B cell (primary cell): ENCODE measurements around the gene ATP5MC3. TPM values are rescaled to one million over a fixed set of nuclear protein-coding genes. Genes with fewer than 3 reads are reported as not detected.

Source experiments
- ATAC-seq: fragments of 200-7000 bp; cut with Tn5 transposase; one replicate; pipeline ENCODE4 v1.10.0; 2021; ENCODE audit warnings: low read depth, mild to moderate bottlenecking, moderate number of reproducible peaks, moderate library complexity
- CTCF ChIA-PET: fragments of 350-600 bp; sonication (Branson Sonifier 250); formaldehyde crosslinking; loops from one replicate; lab custom pipeline; 2021; ENCODE audit warnings: antibody characterized with exemption, inconsistent platforms; lab: Charles Lee
- POLR2A ChIA-PET: fragments of 350-600 bp; sonication (Branson Sonifier 250); formaldehyde crosslinking; loops from one replicate; lab custom pipeline; 2021; ENCODE audit warnings: antibody characterized with exemption; lab: Charles Lee
- DNase-seq: peaks from one replicate; pipeline ENCODE4 v3.0.0; 2013
- H2AFZ ChIP-seq: 2 replicates; pipeline ENCODE4 v1.6.1; 2012; ENCODE audit warnings: mild to moderate bottlenecking, low read depth, low read length; ENCODE audit not compliant: insufficient read depth, poor library complexity, severe bottlenecking
- H3K27ac ChIP-seq, 2 donors: 1 replicate in 1 of 2; 2 replicates in 1 of 2; pipeline ENCODE4 v1.5.1; 2012 to 2013; ENCODE audit warnings: low read length in 2 of 2, mild to moderate bottlenecking in 2 of 2, moderate library complexity in 1 of 2
- H3K27me3 ChIP-seq, 4 experiments: fragments of 200-600 bp in 1 of 4; sonication (generic) in 1 of 4; replicated peaks in 1 of 4; 1 replicate in 2 of 4; 2 replicates in 2 of 4; pipeline versions ENCODE4 v1.6.1 to v1.7.0; 2013 to 2016; ENCODE audit warnings: low read length in 3 of 4, mild to moderate bottlenecking in 2 of 4, mixed read lengths in 1 of 4, moderate library complexity in 1 of 4; ENCODE audit not compliant: insufficient read depth in 4 of 4, control insufficient read depth in 3 of 4; ENCODE audit errors: control extremely low read depth in 1 of 4
- H3K36me3 ChIP-seq, 2 experiments: replicated peaks in 1 of 2; 1 replicate in 1 of 2; 2 replicates in 1 of 2; pipeline versions ENCODE4 v1.6.1 to v1.7.1; 2013; ENCODE audit warnings: low read length in 1 of 2; ENCODE audit not compliant: insufficient read depth in 2 of 2, control insufficient read depth in 1 of 2; ENCODE audit errors: control extremely low read depth in 1 of 2, extremely low read depth in 1 of 2
- H3K4me1 ChIP-seq, 2 donors: fragments of 200-600 bp in 1 of 2; sonication (generic) in 1 of 2; 1 replicate in 1 of 2; 2 replicates in 1 of 2; pipeline versions ENCODE4 v1.5.1 to v1.6.1; 2013 to 2017; ENCODE audit warnings: low read length in 2 of 2; ENCODE audit not compliant: control insufficient read depth in 2 of 2, insufficient read depth in 2 of 2
- H3K4me2 ChIP-seq: replicated peaks from 2 replicates; pipeline ENCODE3; 2012; ENCODE audit warnings: mild to moderate bottlenecking, low read depth, low read length; ENCODE audit not compliant: poor library complexity, severe bottlenecking
- H3K4me3 ChIP-seq, 5 experiments: fragments of 200-600 bp in 1 of 5; sonication (generic) in 1 of 5; 1 replicate in 3 of 5; 2 replicates in 2 of 5; pipeline versions ENCODE4 v1.5.1 to v1.7.0; 2011 to 2016; ENCODE audit warnings: low read length in 4 of 5, mild to moderate bottlenecking in 4 of 5, low read depth in 2 of 5, control low read depth in 1 of 5, moderate library complexity in 1 of 5; ENCODE audit not compliant: insufficient read depth in 1 of 5; ENCODE audit errors: control extremely low read depth in 1 of 5, extremely low read depth in 1 of 5
- H3K79me2 ChIP-seq: fragments of 200-600 bp; sonication (generic); one replicate; pipeline ENCODE4 v1.6.0; 2016; ENCODE audit warnings: low read length; ENCODE audit not compliant: control insufficient read depth, insufficient read depth
- H3K9ac ChIP-seq: fragments of 200-600 bp; sonication (generic); 2 replicates; pipeline ENCODE4 v1.6.1; 2017; ENCODE audit warnings: mild to moderate bottlenecking, low read length, moderate library complexity
- H3K9me3 ChIP-seq, 3 donors: one replicate each; pipeline versions ENCODE4 v1.6.1 to v1.7.1; 2013; ENCODE audit warnings: low read length in 2 of 3; ENCODE audit not compliant: control insufficient read depth in 2 of 3, insufficient read depth in 1 of 3; ENCODE audit errors: control extremely low read depth in 1 of 3
- H4K20me1 ChIP-seq: 2 replicates; pipeline ENCODE4 v1.6.0; 2012; ENCODE audit warnings: mild to moderate bottlenecking, low read length; ENCODE audit not compliant: insufficient read depth, control insufficient read depth, poor library complexity, severe bottlenecking
- H3K27ac Mint-ChIP-seq: one replicate; pipeline ENCODE4 v1.8.0; 2021; ENCODE audit warnings: mixed read lengths
- H3K27me3 Mint-ChIP-seq: one replicate; pipeline ENCODE4 v1.8.0; 2021; ENCODE audit warnings: mixed read lengths
- H3K4me1 Mint-ChIP-seq: one replicate; pipeline ENCODE4 v1.8.0; 2021; ENCODE audit warnings: mixed read lengths
- H3K4me3 Mint-ChIP-seq: one replicate; pipeline ENCODE4 v1.8.0; 2021; ENCODE audit warnings: mixed read lengths
- H3K9me3 Mint-ChIP-seq: one replicate; pipeline ENCODE4 v1.8.0; 2022; ENCODE audit warnings: mixed read lengths; ENCODE audit not compliant: insufficient read depth
- CTCF ChIP-seq: fragments of 200-600 bp; IDR thresholded peaks from one replicate; pipeline ENCODE4 v1.8.0; 2022; ENCODE audit warnings: antibody characterized with exemption, mild to moderate bottlenecking
- EZH2 ChIP-seq: IDR thresholded peaks from 2 replicates; pipeline ENCODE4 v1.6.1; 2012; ENCODE audit warnings: borderline replicate concordance, low read depth, mild to moderate bottlenecking, moderate library complexity, low read length; ENCODE audit not compliant: insufficient read depth, poor library complexity, severe bottlenecking
- WGBS: methylation state at CpG from one replicate; pipeline ENCODE4 v1.1.5; 2013; ENCODE audit warnings: missing lambda C conversion rate; ENCODE audit not compliant: insufficient coverage; 5-methylcytosine and 5-hydroxymethylcytosine counted together
- intact Hi-C: fragments of 100-400 bp; cut with micrococcal nuclease; formaldehyde crosslinking; loops from one replicate; pipeline ENCODE4 v1.10.0; 2022
- polyA plus RNA-seq: library from polyadenylated mRNA; depleted of rRNA; stranded (reverse); fragments of >200 nt; gene quantifications from 2 replicates; pipeline ENCODE4 v1.2.3, GENCODE V29; 2012
- total RNA-seq, 2 donors: library from RNA; stranded (reverse); fragments of 120-200 nt in 1 of 2; gene quantifications; 1 replicate in 1 of 2; 2 replicates in 1 of 2; pipeline versions ENCODE4 v1.2.3 to v1.2.4, GENCODE V29; 2013 to 2022

ATP5MC3 gene
- total and polyA plus RNA-seq, 2 donors (not counting 1 experiment from before 2014, with no cell fraction given) = 68.5 to 94.1 TPM

- ChIA-PET CTCF (no interaction called here), POLR2A (no interaction called here)
- H3K9me3 ChIP-seq = no peaks in the 10 kb centered on the region
- no peaks in the 10 kb centered on the region for H3K27me3 Mint-ChIP-seq
- H3K27me3 ChIP-seq = no peaks in the 10 kb centered on the region
- no peak overlapping the region for H3K9ac ChIP-seq
- H3K36me3 ChIP-seq = peaks cover 2 to 8% of the 10 kb centered on the region in 2 experiments
- peaks cover 15% of the 10 kb centered on the region for H3K4me1 Mint-ChIP-seq
- intact Hi-C loops = no loop called here
- H3K4me1 ChIP-seq = no peaks in the 10 kb centered on the region
- no peak overlapping the region for H3K4me3 Mint-ChIP-seq
- H3K27ac ChIP-seq = no peak overlapping the region
- peaks cover 64% of the 10 kb centered on the region for H3K79me2 ChIP-seq
- DNase-seq (no peak), ATAC-seq (no peak)
- H3K4me3 ChIP-seq = no peak overlapping the region
- H3K27ac Mint-ChIP-seq = no peak overlapping the region
- H2AFZ ChIP-seq = no peak overlapping the region
- TF ChIP-seq CTCF = no peak
- TF ChIP-seq EZH2 = no peak
- no CpG with 5 or more reads among the region's 1 CpG for WGBS
- H4K20me1 ChIP-seq = peaks cover 49% of the 10 kb centered on the region
- H3K9me3 Mint-ChIP-seq = no peaks in the 10 kb centered on the region
- H3K4me2 ChIP-seq = no peak overlapping the region
Observed at GRCh38 chr2:175143191-175143590, 38.3 kb downstream of the ATP5MC3 start.

- Histone ChIP-seq H2AFZ (no peak overlapping the region), H3K79me2 (peaks cover 53% of the 10 kb centered on the region)
- POLR2A ChIA-PET = no interaction called here
Observed at GRCh38 chr2:175140332-175140731, 41.2 kb downstream of the ATP5MC3 start.

More at GRCh38 chr2:175140332-175140731, 41.2 kb downstream of the ATP5MC3 start:
- Mint-ChIP-seq H3K27ac (no peak overlapping the region), H3K4me1 (peaks cover 33% of the 10 kb centered on the region), H3K4me3 (no peak overlapping the region), H3K27me3 (no peaks in the 10 kb centered on the region), H3K9me3 (no peaks in the 10 kb centered on the region)
- Histone ChIP-seq H3K4me1 (peaks cover 0 to 5% of the 10 kb centered on the region in 2 donors), H3K9ac (no peak overlapping the region), H3K9me3 (no peaks in the 10 kb centered on the region), H3K36me3 (peaks cover 8% of the 10 kb centered on the region in 2 experiments), H3K27me3 (no peaks in the 10 kb centered on the region), H4K20me1 (peaks cover 42% of the 10 kb centered on the region), H3K27ac (no peak overlapping the region), H3K4me2 (no peak overlapping the region), H3K4me3 (no peak overlapping the region)
- intact Hi-C loops = no loop called here
- CTCF ChIA-PET = no interaction called here
- WGBS = no CpG with 5 or more reads among the region's 2 CpGs
- DNase-seq = no peak
- no peak for TF ChIP-seq EZH2
- no peak for TF ChIP-seq CTCF
- ATAC-seq = no peak
